Osteoblast (primary cell): ENCODE data around the gene FAM114A1. TPM values are rescaled to one million over a fixed set of nuclear protein-coding genes. Genes with fewer than 3 reads are reported as not detected.

Source experiments
- DNase-seq: peaks from one replicate; pipeline ENCODE4 v3.0.0; 2011; ENCODE audit warnings: low spot score, mixed read lengths; ENCODE audit not compliant: insufficient read length; ENCODE audit errors: missing footprints
- H2AFZ ChIP-seq: 2 replicates; pipeline ENCODE4 v1.6.0; 2011; ENCODE audit warnings: mild to moderate bottlenecking, low read length
- H3K27ac ChIP-seq: 2 replicates; pipeline ENCODE4 v1.5.1; 2011; ENCODE audit warnings: mild to moderate bottlenecking, low read depth, low read length, moderate library complexity
- H3K27me3 ChIP-seq: 2 replicates; pipeline ENCODE4 v1.6.0; 2012; ENCODE audit warnings: mild to moderate bottlenecking, control low read depth, inconsistent platforms, low read length, moderate library complexity; ENCODE audit not compliant: insufficient read depth
- H3K36me3 ChIP-seq: 2 replicates; pipeline ENCODE4 v1.5.1; 2011; ENCODE audit warnings: mild to moderate bottlenecking, low read length, control low read depth, moderate library complexity; ENCODE audit not compliant: insufficient read depth
- H3K4me1 ChIP-seq: 2 replicates; pipeline ENCODE4 v1.5.1; 2011; ENCODE audit warnings: mild to moderate bottlenecking, low read length, control low read depth, moderate library complexity; ENCODE audit not compliant: insufficient read depth
- H3K4me2 ChIP-seq: 2 replicates; pipeline ENCODE4 v1.6.0; 2011; ENCODE audit warnings: mild to moderate bottlenecking, low read length; ENCODE audit not compliant: insufficient read depth
- H3K4me3 ChIP-seq: fragments of 200-600 bp; sonication (generic); 3 replicates; pipeline ENCODE4 v1.5.1; 2012; ENCODE audit warnings: mild to moderate bottlenecking, low read length, inconsistent platforms; ENCODE audit not compliant: insufficient read depth
- H3K79me2 ChIP-seq: 2 replicates; pipeline ENCODE4 v1.6.0; 2012; ENCODE audit warnings: mild to moderate bottlenecking, low read length, control low read depth, inconsistent platforms; ENCODE audit not compliant: insufficient read depth
- H3K9me3 ChIP-seq: 2 replicates; pipeline ENCODE4 v1.5.1; 2011; ENCODE audit warnings: low read depth, low read length, control low read depth
- H4K20me1 ChIP-seq: 2 replicates; pipeline ENCODE4 v1.6.0; 2012; ENCODE audit warnings: mild to moderate bottlenecking, low read length, control low read depth; ENCODE audit not compliant: insufficient read depth
- CTCF ChIP-seq: IDR thresholded peaks from 2 replicates; pipeline ENCODE4 v1.5.1; 2011; ENCODE audit warnings: mild to moderate bottlenecking, low read depth, low read length, moderate library complexity; ENCODE audit errors: extremely low read depth
- total RNA-seq: library from RNA; depleted of rRNA; stranded (reverse); fragments of >200 nt; gene quantifications from 2 replicates; pipeline ENCODE4 v1.2.3, GENCODE V29; 2012

The FAM114A1 gene
- total RNA-seq, 1 donor, result 392 TPM

- DNase-seq, result no peak
Observed at GRCh38 chr4:38928568-38928967, 61.0 kb downstream of the FAM114A1 start.

GRCh38 chr4:38928974-38929373, 61.4 kb downstream of the FAM114A1 start:
- no peak overlapping the region for H3K4me2 ChIP-seq
- peaks cover 94% of the 10 kb centered on the region for H3K36me3 ChIP-seq
- no peak for TF ChIP-seq CTCF
- DNase-seq, result no peak
- H3K27me3 ChIP-seq, result no peaks in the 10 kb centered on the region
- no peaks in the 10 kb centered on the region for H3K4me1 ChIP-seq
- H2AFZ ChIP-seq, result no peak overlapping the region
- H4K20me1 ChIP-seq, result no peaks in the 10 kb centered on the region
- H3K79me2 ChIP-seq, result no peaks in the 10 kb centered on the region
- H3K27ac ChIP-seq, result no peak overlapping the region
- H3K4me3 ChIP-seq, result no peak overlapping the region
- H3K9me3 ChIP-seq, result no peaks in the 10 kb centered on the region

More at GRCh38 chr4:38928568-38928967, 61.0 kb downstream of the FAM114A1 start:
- no peak overlapping the region for H2AFZ ChIP-seq
- no peak overlapping the region for H3K4me3 ChIP-seq
- H3K79me2 ChIP-seq, result no peaks in the 10 kb centered on the region
- no peaks in the 10 kb centered on the region for H4K20me1 ChIP-seq
- no peak overlapping the region for H3K4me2 ChIP-seq
- no peak for TF ChIP-seq CTCF
- H3K9me3 ChIP-seq, result no peaks in the 10 kb centered on the region
- peaks cover 94% of the 10 kb centered on the region for H3K36me3 ChIP-seq
- no peaks in the 10 kb centered on the region for H3K27me3 ChIP-seq
- no peak overlapping the region for H3K27ac ChIP-seq
- H3K4me1 ChIP-seq, result no peaks in the 10 kb centered on the region

- H3K79me2 ChIP-seq, result no peaks in the 10 kb centered on the region
- H3K4me2 ChIP-seq, result no peak overlapping the region
- no peaks in the 10 kb centered on the region for H4K20me1 ChIP-seq
- no peak overlapping the region for H3K27ac ChIP-seq
- no peak for TF ChIP-seq CTCF
- no peak for DNase-seq
- H3K4me3 ChIP-seq, result no peak overlapping the region
- H3K4me1 ChIP-seq, result no peaks in the 10 kb centered on the region
- H3K36me3 ChIP-seq, result peaks cover 94% of the 10 kb centered on the region
- H3K27me3 ChIP-seq, result no peaks in the 10 kb centered on the region
- no peak overlapping the region for H2AFZ ChIP-seq
- no peaks in the 10 kb centered on the region for H3K9me3 ChIP-seq
Observed at GRCh38 chr4:38930204-38930603, 62.6 kb downstream of the FAM114A1 start.

GRCh38 chr4:38930707-38931106, 63.1 kb downstream of the FAM114A1 start:
- H3K36me3 ChIP-seq, result peaks cover 94% of the 10 kb centered on the region
- no peak for DNase-seq
- no peaks in the 10 kb centered on the region for H3K9me3 ChIP-seq
- H2AFZ ChIP-seq, result no peak overlapping the region
- no peak for TF ChIP-seq CTCF
- no peaks in the 10 kb centered on the region for H4K20me1 ChIP-seq
- no peaks in the 10 kb centered on the region for H3K27me3 ChIP-seq
- no peaks in the 10 kb centered on the region for H3K4me1 ChIP-seq
- no peak overlapping the region for H3K4me2 ChIP-seq
- no peak overlapping the region for H3K4me3 ChIP-seq
- peaks cover under 1% of the 10 kb centered on the region for H3K79me2 ChIP-seq
- H3K27ac ChIP-seq, result no peak overlapping the region
